GM21381 (cell line): ENCODE measurements around the gene CACNG4.
"Not testable (repeated sequence)": the region's sequence is repeated elsewhere in the genome, so short reads cannot be mapped to it uniquely, and the experiment has no call there.

ENCODE experiments used
- ATAC-seq: cut with Tn5 transposase; IDR thresholded peaks from one replicate; pipeline ENCODE4 v1.9.1; 2021; ENCODE audit warnings: mild to moderate bottlenecking, moderate library complexity; ENCODE audit not compliant: unreplicated experiment

Gene CACNG4

DNA sequence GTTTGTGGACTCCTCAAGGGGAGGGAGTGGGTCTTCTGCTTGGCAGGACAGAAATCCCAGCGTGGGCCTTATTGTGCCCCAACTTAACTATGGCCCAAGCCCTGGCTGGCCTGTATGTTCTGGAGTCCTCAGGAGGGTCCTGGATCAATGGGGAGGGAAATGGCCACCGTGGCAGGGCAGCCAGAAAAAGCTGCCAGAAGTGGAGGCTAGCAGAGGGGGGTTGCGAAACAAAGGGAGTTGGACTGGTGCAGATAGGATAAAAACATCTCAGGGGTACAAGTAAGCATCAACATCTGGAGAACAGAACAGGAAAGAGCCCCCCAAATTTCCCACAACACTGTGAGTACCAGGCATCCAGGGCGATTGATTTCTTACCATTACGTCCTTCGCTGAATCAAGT is 76.1 kb downstream of the CACNG4 start:
- ATAC-seq = no peak

DNA sequence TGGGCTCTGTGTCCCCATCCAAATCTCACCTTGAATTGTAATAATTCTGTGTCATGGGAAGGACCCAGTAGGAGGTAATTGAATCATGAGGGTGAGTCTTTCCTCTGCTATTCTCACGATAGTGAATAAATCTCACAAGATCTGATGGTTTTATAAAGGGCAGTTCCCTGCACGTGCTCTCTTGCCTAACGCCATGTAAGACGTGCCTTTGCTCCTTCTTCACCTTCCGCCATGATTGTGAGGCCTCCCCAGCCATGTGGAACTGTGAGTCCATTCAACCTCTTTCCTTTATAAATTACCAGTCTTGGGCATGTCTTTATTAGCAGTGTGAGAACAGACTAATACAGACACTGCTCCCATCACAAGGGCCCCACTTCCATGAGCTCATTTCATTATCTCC is 76.6 kb downstream of the CACNG4 start:
- not testable (repeated sequence) for ATAC-seq

DNA sequence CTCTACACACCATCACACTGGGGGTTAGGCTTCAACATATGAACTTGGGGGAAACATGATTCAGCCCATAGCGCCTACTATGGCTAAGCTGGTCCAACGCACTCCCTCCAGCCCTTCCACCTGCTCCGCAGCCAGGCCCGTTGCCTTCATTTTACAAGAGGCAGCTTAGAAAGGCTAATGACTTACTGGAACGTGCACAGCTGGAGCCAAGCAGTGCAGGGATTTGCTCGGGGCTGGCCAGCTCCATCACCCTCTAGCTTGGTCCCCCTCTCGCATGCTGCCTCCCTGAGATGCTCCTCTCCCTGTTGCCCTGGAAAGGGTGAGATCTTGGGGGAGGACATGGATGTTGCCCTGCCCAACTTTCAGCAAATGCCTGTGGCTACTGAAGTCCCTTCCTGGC is 77.0 kb downstream of the CACNG4 start:
- no peak for ATAC-seq

DNA sequence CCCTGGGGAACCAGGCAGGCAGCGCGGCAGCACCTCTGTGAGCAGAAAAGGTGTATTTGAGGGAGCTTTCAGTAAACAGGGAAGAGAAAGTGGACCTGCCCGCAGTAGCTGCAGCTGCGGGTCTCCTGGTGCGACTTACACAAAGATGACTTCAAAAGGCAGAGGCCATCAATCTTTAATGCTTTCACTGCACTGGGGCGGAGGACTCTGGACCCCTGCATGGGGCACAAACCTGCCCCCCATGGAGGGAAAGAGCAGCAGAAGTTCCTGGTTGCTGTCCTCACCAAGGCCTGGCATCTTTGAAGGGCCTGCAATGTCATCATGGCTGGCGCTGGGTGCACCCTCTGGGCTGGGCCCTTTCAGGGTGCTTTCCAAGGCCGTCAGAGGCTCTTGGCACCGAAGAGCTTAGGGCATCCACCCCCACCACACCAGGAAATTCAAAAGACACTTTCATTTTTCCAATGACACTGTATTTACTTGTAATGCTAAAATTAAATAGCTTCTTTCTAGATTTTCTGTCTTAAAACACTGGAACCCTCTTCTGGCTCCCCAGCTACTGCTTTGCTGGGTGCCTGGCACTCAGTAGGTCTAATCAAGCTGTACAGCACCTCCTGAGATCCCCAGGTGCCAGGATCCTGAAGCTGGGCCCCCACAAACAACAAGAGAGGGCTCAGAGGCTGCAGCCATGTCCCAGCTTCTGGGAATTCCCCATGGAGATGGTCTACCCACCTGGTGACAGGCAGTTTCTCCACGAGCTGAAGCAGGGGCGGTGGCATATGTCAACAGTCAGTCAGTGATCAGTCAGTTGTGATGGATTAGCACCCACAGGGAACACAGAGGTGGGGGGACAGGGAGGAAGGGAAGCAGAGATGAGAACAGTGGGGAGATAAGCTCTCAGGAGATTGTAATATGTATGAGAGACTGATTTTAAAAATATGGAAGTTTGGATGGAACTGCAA is 77.7 kb downstream of the CACNG4 start:
- no peak for ATAC-seq

DNA sequence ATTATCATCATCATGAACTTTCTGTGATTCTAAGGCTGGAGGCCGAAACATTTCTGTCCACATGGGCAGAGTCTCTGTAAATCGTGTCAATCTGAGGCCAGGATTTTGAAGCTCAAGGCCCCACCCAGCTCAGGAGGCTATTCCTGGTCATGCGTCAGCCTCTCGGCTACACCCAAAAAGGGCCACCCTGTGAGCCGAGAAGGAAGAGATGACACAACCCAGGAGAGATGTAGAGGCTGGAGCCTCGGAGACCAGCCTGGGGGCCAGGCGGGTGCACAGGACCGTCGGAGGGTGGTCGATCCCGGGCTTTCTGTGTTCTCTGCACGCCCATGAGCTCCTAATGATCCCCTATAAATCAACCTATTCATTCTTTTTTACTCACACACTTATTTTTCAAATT is 78.8 kb downstream of the CACNG4 start:
- ATAC-seq = no peak

DNA sequence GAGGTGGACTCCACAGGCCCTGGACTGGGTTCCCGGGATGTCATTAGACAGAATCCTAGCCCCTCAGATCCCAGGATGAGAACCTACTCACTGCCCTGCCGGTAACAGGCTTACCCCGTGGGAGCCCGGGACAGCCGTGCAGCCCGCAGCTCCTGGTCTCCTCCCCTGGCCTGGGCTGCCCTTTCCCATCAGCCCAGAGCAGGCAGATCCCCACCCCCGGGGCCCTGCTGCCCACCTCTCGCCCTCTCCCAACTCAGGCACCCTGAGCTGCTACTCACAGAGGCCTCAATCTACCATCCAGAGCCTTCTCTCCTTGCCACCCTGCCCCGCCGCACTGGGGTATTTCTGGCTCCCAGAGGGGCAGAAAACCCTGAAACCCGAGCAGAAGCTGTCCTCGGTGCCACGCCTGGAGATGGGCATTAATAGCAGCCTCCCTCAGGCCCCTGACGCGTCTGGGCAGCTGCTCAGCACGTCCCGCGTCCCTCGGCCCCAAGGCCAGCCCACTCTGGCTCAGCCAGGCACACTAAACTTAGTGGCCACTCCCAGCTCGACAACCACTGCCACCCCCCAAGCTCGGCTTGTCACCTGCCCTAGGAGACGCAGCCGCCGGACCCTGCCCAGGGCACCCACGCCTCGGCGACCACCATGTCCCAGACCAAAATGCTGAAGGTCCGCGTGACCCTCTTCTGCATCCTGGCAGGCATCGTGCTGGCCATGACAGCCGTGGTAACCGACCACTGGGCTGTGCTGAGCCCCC is 79.7 kb downstream of the CACNG4 start, which contains the start of gene CACNG1:
TSS of gene CACNG1 (plus strand) at position 539 of the 757 bp plus-strand sequence. CDS start at position 646, 107 bp downstream.
- ATAC-seq = no peak

DNA sequence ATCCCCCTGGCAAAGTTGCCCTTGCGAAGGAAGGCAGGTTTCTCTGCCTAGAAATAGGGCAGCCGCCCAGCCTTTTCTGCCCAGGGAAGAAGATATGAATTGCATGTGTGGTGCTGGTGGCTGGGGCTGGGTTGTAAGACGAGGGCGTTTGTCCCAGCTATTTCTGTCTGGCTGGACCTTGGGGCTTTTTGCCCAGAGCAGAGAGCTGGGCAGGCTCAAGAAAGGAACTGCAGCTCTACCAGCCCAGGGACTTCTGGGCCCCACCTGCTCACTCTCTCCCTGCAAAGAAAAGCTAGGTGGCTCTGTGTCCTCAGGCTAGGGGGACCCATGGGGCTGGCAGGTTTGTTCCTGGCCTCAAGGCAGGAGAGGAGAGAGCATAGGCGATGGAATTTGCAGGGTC is 80.4 kb downstream of the CACNG4 start:
- ATAC-seq = no peak

DNA sequence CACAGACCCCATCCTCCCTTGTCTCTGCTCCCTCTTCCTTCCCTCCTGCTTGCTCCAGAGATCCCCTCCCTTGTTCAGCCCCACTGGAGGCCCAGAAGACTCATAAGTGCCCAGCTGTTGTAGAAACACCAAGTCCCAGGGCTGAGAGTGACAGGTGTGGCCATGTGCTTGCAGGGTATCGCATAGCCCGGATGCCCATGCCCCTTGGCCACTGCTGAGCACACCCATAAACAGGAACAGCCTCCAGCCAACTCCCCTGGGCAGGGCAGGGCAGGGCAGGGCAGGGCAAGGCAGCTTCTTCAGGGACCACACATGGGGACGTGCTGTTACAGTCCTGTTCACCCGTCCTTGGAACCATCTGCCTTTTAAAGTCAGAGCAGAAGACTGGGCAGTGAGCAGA is 81.9 kb downstream of the CACNG4 start:
- ATAC-seq = no peak

DNA sequence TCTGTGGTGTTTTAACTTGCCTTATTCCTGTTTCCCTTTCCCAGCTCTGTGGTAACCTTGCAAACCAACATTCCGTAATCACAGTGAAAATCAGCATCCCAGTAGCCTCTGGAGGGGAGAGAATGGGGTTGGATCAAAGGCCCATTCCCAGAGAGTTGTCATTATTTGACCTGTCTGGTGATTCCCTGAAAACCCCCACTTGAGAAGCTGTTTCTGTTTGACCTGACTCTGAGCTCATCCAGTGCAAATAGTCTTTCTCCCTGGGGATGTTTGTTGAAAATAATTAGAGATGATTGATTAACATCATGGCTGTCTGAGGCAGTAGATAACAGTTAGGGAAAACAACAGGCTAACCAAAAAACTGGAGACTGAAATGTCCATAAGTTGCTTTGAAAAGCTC is 82.9 kb downstream of the CACNG4 start:
- no peak for ATAC-seq

DNA sequence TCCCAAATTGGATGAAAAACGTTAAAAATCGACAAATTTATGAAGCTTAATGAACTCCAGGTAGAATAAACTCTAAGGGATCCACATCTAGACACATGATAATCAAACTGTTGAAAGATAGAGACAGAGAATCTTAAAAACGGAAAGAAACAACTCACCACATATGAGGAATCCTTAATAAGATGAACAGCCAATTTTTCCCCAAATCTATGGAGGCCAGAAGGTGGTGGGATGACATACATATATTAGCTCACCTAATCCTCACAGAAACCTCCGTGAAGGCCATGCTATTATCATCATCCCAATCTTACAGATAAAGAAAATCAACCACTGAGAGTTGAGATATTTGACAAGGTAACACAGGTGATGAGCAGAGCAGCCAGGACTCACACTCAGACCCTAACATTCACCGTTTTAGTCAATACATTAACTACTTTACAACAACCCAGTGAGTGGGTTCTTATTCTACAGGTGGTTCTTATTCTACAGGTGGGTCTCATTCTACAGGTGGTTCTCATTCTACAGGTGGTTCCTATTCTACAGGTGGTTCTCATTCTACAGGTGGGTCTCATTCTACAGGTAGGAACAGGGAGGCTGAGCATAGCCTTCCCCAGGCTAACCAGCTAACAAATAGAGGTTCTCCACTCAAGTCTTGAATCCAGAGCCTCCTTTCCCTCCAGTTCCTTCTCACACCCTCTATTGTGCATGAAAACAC is 84.7 kb downstream of the CACNG4 start:
- no peak for ATAC-seq

DNA sequence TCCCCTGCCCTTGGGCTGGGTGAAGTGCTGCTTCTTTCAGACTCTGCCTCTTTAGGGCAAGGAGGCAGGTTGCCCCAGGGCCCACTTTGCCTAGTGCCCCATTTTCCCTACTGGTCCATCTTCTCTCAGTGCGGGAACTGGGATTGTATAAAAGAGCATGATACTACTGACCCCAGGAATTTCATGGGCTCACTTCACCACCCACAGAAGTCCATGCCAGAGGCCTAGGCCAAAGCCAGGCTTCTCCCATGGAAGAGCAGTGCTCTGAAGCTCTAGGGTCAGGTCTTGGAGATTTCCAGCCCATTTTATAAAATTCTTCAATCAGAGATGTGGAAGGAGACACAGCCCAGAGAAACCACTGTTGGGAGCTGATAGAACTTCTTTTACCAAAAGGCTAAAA is 85.6 kb downstream of the CACNG4 start:
- no peak for ATAC-seq

DNA sequence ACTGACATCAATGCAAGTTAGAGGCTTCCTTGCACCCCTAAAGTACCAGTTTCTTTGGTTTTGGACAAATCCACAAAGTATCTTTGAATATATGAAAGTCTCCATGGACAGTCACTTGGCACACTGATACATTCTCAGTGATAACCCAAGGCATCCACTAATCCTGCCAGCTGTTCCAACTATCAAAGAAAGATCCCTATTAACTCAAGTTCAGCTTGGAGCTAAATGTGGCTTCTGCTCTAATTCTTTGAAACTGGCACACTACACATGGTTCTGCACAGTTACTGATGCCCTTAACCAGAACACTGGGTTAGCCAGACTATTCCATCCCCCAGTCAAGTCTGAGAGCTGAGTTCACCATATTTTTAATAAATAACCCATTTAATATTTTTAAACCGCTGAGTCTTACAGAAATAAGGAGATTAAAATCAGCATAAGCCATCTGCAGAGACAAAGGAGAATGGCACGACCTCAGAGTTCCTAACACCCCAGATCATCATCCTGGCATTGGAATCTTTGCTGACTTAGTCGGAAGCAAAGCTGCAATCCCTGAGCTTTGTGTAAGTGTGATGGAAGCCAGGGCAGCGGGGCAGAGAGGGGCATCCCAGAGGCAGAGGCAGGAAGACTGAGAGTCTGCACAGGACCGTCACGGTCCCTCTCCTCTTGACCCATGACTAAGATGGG is 86.1 kb downstream of the CACNG4 start:
- ATAC-seq = no peak

DNA sequence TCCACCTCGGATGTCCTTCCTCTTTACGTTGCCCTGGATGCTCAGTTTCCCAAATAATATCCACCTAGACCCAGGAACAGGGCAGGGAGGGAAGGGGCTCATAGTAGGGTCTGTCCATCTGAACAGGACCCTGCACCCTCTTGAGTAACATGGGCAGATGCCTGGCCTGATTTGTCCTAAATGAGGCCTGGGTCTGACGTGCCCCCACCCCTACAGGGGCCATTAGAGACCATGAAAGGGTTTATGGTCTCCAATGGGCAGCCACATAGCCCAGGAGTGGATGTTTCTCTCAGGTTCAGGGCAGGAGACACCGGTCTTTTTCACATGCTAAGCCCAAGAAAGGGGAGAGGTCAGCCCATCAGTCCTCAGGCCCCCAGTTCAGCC is 86.6 kb downstream of the CACNG4 start:
- ATAC-seq = no peak

DNA sequence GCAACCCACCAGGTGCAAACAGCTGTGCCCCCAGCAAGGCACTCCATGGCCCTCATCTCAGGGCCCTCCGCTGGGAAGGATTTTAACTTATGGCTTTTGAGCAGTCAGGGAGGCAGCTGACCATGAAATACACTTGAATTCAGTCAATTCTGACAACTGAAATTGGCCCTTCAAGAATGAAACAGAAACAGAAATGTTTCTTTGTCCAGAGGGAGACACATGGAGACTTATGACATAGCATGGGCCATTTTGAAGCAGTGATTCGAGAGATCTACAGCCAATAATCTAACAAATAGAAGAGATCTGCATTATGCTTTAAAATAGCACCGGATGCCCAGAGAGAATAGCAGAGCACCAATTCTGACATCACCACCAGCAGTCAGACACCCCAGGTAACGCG is 87.3 kb downstream of the CACNG4 start:
- no peak for ATAC-seq

DNA sequence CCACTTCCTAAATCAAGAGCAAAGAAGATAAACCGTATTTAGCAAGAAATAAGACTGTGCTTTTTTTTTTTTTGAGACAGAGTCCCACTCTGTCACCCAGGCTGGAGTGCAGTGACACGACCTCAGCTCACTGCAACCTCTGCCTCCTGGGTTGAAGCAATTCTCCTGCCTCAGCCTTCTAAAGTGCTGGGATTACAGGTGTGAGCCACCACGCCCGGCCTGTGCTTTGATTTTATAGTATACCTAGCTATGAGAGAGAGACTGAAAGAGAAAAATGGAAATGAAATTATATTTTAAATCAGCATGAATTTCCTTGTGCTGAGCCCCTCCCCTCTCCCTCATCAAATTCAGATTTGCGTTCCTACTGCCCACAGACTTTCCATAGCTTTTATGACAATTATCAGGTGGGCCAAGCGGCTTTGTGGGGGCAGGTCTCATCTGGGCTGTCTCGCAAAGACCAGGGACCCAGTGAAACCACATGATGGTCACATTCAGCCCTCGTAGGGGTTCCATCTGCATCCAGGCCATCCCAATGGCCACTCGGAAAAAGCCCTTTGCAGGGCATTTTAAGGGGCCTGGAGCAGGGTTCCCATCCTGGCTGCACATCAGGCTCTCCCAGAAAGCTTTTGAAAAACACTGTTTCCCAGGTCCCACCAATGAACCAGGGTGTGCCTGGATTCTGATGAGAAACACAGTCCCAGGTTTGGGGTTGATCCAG is 88.4 kb downstream of the CACNG4 start:
- ATAC-seq = no peak

DNA sequence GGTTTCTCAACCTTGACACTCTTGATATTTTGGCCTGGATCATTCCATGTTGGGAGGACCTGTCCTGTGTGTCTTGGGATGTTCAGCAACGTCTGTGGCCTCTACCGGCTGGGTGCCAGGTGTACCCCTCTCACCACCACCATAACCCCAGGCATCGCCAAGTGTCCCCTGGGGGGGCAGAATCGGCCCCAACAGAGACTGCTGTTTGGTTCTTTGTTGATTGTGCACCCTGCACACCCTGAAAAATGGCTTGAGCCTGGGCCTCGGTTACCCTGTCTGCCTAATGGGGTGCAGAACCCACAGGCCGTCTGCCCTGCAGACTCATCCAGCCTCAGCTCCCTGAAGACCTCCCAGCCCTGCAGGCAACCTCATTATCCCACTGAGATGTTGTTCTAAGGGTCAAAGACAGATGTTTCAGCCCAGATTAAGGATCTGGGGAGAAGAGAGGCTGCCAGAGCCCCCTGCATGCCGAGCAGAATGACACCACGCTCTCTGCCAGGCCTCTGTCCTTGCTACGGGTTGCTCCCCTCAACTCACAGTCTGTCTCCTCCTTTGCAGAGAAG is 89.0 kb downstream of the CACNG4 start:
- no peak for ATAC-seq

DNA sequence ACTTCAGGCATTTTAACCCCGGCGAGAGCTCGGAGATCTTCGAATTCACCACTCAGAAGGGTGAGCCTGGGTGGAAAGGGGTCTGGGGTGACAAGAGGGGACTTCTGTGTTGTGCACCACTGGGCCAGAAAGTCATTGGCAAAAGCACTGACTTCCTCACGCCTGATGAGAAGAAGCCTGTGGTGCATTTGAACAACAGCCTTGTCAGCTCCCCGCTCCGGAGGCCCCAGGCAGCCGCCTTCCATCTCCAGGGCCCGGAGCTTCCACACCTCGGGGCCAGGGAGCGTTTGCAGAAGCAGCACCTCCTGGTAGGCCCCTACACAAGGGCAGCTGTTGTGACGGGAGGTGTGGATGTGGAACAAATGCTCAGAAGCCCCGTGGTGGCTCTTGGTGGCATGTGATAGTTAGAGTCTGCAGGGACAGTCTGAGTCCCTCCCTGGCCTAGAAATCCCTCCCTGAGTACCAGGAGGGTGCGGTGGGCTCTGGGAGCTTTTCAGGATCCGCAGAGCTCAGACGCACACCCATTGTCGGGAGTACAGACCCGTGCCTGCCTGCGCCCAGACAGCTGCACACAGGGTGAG is 89.6 kb downstream of the CACNG4 start:
- ATAC-seq = no peak

DNA sequence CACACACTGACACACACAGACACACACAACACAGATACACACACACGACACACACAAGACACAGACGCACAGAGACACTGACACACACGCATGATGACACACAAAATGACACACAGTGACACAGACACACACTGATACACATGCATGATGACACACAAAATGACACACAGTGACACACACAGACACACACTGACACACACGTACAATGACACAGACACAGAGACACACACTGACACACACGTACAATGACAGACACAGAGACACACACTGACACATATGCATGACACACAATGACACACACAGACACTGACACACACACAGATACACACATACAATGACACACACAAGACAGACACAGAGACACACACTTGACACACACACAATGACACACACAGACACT is 90.1 kb downstream of the CACNG4 start:
- ATAC-seq = no peak

DNA sequence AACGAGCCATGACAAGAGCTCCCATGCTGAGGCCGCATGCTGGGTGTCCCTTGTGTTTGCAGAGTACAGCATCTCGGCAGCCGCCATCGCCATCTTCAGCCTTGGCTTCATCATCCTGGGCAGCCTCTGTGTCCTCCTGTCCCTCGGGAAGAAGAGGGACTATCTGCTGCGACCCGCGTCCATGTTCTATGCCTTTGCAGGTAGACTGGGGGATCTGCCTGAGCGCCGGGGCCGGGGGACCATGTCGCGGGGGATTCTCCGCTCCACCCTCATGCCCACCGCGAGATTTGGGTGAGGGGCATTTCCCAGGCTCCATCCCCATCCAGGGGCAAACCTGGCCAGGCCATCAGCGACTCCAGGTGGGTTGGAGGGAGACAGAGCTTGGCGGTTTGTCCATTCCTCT is 90.5 kb downstream of the CACNG4 start:
- ATAC-seq = no peak
